GM18867 (cell line): ENCODE data around the gene PDXP.

Experiments used
- ATAC-seq: cut with Tn5 transposase; IDR thresholded peaks from one replicate; pipeline ENCODE4 v1.9.1; 2021; ENCODE audit warnings: mild to moderate bottlenecking, moderate library complexity; ENCODE audit not compliant: unreplicated experiment

Gene PDXP

GRCh38 chr22:37627545-37627944 is 31.0 kb upstream of the PDXP start:
- ATAC-seq, result no peak

- ATAC-seq, result no peak
Observed at GRCh38 chr22:37628830-37629229, 29.7 kb upstream of the PDXP start.

DNA sequence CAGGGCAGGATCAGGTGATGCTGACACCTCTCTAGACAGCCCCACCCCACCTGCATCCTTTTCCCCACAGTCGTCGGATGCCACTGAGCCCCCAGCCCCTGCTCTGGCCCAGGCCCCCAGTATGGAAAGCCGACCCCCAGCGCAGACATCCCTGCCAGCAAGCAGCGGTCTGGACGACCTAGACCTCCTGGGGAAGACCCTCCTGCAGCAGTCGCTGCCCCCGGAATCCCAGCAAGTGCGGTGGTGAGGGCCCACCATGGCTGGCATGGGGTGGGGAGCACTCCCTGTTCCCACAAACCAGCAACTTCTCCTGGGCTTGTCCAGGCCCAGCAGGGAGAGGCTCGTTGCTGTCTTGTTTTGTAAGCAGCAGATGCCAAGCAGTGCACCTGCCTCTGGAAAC is 28.6 kb upstream of the PDXP start:
- ATAC-seq, result no peak

DNA sequence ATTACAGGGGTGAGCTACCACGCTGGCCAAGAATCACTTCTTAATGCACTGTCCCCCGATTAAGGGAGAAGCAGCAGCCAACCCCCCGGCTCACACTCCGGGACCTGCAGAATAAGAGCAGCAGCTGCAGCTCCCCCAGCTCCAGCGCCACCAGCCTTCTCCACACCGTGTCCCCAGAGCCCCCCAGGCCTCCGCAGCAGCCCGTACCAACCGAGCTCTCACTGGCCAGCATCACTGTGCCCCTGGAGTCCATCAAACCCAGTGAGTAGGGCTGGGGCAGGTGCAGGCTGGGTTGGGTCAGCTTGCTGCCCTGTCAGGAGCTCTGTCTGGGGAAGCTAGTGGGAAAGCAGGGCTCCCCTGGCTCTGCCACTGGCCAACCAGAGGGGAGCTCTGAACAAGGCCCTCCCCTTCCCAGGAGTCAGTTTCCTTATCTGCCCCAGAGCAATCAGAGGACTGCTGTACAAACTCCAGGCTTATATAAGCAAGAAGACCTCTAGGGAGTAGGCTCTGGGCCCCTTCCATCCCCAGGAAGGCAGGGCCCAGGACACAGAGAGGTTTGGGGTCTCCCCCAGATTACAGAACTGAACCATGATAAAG is 27.6 kb upstream of the PDXP start:
- no peak for ATAC-seq

DNA sequence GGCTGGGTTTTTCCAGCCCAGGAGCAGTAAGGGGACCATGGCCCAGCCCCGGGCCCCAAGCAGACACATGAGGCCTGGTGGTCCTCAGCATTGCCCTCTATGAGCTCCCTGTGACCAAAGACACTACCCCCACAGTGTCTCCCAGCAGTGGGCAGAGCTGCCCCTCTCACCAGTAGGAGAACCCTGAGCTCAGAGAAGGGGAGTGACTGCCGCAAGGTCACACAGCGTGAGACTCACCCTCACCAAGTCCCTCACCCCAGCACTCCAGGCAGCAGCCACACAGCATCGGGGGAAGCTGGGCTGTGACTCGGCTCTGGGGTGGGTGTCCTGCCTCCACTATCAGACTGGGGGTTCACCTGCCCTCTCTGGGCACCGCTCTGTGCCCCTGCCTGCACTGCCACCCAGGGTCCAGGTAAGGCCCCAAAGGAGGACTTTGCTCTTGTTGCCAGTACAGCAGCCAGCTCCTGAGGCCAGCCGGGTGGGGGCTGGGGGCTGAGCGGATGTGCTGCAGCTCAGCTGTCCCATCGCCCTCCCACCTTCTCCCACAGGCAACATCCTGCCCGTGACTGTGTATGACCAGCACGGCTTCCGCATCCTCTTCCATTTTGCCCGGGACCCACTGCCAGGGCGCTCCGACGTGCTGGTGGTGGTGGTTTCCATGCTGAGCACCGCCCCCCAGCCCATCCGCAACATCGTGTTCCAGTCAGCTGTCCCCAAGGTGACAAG is 26.9 kb upstream of the PDXP start:
- no peak for ATAC-seq

DNA sequence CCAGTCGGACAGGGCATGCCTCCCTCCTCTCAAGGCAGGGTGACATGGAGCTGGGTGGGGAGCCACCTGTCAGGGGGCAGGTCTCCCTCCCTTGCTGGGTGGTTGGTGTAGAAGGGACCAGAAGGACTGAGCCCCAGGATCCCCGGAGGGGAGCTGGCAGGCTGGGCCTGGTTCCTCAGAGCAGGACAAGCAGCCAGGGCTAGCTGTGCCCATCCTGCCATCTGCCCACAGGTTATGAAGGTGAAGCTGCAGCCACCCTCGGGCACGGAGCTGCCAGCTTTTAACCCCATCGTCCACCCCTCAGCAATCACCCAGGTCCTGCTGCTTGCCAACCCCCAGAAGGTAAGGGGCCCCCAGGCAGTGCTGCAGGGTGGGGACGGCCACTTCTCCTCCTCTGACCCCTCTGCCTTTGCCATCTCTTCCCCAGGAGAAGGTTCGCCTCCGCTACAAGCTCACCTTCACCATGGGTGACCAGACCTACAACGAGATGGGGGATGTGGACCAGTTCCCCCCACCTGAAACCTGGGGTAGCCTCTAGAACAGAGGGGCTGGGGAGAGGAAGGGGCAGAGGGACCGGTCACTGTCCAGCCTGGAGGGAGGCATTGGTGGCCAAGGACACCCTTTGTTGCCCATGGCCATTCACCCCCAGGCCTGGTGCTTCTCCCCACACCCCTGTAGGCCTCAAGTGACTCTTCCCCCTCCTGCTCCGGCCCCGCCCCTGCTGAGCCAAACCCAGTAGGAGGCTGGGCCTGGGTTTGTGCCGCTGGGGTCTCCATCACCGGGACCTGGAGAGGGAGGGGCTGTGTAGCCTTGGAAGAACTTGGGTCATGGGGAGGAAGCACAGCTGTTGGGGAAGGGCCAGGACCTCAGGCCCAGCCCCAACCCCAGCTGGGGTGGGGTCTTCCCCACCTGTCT is 26.1 kb upstream of the PDXP start:
- peak; percentile 18 for ATAC-seq

- peak; percentile 47 for ATAC-seq
Observed at GRCh38 chr22:37633089-37633624, 25.4 kb upstream of the PDXP start.

- peak; percentile 40 for ATAC-seq
Observed at GRCh38 chr22:37633625-37634416, 24.7 kb upstream of the PDXP start.

DNA sequence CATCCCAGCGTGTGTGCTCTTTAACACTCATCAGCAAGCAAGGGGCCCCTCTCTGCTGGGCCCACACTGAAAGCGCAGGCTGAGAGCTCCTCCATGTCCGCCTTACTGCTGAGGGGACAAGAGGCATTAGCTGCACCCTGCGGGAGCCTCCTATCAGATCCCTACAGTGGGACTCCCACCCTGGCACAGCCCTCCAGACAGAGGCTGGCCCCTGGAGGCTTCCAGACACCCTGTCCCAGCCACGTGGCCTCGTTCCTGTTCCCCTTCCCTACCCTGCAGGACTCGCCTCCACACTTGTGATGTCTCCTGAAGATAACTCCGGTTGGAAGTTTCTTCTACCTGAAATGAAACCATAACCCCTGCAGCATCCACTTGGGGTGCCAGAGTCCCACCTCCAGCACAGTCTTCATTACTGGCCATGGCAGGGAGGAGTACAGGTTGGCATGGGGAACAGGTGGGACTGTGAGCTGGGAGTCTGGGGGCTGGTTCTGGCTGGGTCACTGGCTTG is 24.1 kb upstream of the PDXP start:
- no peak for ATAC-seq

- ATAC-seq, result no peak
Observed at GRCh38 chr22:37635157-37635556, 23.4 kb upstream of the PDXP start.

GRCh38 chr22:37636186-37636948 is 22.2 kb upstream of the PDXP start:
- no peak for ATAC-seq

DNA sequence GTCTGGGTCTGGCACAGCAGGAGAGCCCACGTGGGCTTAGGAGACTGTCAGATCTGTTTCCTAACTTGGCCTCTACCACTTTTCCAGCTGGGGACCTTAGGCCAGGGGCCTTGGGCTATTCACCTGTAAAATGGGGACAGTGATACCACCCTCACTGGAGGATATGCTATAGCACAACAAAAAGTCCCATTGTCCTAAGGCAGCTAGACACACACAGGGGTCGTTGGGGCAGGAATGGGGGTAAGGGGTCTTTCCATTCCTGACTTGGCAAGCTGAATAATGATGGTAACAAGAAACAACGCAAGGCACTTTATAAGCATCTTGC is 21.6 kb upstream of the PDXP start:
- no peak for ATAC-seq

DNA sequence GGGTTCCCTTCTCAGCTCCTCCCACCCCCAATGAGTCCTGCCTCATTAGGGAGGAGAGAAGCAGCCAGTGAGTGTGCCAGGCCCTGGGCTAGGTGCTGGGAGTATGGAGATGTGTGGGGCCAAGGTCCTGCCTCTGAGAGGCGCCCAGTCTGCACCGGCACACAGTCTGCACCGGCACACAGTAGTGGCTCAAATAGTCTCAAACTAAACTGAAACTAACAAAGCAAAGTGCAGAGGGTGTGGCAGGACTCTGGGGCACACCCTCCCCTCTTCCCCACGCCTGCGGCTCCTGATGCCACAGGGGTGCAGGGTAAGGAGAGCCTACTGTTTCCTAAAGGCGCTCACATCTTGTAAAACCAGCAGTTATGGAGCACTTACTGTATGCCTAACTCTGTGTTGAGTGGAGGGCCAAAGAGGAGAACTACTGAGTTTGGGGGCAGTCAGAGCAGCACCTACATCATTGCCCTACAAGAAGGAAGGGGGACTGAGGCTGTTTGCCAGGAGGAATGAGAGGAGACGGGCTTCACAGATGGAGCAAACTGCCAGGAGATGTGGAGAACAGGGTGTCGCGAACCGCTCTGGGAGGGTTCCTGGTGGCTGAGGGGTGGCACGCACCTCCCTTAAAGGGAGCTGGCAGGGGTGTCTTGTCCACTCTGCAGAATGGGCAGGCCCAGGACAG is 20.0 kb upstream of the PDXP start:
- ATAC-seq, result no peak

DNA sequence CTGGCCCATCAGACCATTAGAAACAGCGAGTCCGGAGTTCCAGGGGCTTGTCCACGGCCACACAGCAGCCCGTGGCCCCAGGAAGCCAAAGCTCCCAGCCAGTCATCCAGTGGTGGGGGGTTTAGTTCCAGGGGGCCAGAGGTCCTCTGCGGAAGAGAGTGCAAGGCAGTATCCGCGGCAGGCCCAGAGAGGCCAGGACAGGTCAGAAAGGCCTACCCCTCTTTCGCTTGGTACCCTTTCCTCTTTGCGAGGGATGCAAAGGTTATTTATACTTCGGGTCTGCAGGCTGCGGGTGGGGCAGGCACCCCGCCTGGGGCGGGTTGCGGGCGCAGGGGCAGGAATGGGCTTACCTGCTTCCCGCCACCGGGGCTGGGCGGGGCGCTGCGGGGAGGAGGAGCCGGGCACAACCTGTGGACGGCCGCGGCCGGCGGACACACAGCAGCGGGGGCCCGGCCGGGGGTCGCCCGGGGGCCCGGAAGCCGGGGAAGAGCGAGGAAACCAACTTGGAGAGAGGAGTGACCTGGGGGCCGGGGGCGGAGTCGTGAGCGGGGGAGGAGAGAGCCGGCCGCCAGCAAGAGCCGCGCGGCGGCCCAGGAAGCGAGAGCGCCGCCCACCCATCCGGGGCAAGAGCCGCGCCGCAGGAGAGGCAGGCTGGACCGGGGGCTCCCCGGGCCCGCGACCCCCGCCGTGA is 19.3 kb upstream of the PDXP start, which contains the start of gene SH3BP1:
SH3BP1 (plus strand) TSS at position 600 of the 691 bp plus-strand sequence. CDS start 119 bp downstream, outside the sequence.
- no peak for ATAC-seq

DNA sequence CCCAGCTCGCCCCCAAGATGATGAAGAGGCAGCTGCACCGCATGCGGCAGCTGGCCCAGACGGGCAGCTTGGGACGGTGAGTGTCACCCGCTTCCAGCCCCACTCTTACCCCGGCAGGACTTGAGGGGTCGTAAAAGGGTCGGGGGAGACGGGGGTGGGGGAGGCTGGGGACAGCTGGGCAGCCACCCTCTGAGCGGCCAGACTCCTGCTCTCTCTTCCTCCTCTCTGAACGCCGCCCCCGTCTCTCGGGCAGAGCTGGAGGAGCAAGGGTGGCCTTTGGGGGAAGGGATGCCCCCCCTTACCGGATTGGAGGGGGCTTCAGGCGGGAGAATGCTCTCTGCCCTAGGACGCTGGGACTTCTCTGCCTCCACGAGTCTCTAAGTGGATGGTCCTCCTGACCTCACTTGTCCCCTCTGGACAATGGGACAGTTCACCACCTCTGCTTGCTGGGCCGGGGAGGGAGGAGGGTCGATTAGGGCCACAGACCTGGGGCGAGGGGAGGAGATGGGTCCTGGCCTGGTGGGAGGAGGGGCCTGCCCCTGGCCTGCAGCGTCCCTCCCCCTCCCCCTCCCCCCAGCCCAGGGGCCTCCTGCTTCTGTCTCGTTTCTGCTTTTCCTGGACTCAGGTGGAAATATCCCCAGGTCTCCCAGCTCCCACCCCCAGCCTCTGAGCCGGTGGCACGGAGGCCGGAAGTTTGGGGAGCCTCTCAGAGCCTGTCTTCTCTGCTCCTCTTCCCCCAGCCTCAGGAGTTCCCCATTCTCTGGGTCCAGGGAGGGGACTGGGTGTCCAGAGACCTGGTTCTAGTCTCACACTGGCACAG is 18.5 kb upstream of the PDXP start:
- ATAC-seq, result no peak

DNA sequence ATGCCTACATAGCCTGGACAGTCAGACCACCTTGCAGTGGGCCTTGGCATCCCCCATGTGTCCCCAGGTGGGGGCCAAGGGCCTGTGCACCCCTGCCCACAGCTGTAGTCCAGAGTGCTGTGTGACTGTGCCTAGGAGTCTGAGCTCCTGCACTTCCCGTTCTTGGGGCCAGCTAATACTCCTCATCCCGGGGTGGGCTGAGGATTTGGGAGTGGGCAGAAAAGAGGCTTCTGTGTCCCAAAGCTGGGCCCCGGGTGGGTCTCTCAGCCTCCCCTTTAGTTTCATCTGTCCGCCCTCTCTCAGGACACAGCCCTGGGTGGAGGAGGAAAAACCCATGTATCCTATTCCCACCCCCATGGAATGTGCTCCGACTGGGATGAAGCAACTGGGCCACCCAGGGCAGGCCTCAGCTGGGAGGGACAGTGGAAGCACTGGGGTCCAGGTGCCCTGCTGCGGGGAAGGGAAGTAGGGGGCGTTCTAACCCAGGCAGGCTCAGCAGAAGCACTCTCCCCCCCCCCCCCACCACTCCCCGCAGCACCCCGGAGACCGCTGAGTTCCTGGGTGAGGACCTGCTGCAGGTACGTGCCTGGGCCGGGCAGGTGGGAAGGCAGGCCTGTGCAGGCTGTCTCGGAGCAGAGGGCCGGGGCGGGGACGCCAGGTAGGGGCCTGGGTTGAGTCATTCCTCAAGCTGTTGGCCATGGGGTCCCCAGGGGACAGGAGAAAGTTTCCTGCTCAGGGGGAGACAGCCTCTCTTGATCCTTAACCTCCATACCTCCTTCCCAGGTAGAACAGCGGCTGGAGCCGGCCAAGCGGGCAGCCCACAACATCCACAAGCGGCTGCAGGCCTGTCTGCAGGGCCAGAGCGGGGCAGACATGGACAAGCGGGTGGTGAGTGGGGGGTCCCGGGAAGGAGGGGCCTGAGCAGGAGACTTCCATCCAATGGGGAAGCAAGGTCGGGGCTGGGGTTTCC is 17.6 kb upstream of the PDXP start:
- no peak for ATAC-seq

DNA sequence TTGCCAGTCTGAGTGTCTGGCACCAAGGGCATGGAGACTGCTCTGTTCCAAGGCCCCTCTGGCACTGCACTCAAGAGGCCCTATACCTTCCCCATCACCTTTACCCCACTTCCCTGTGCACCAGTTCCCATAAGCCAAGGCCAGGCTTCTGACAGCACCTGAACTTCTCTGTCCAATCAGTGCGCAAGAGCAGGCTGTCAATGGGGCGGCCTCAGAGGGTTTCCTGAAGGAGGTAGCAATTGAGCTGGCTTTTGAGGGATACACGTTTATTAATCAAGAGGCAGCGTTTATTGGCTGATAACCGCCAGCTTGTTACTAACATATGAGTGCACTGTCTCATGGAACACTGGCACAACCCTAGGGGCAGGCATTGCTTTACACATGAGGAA is 17.0 kb upstream of the PDXP start:
- ATAC-seq, result no peak
